Measurements from ENCODE around the gene PPP2R2B.
"Not testable (repeated sequence)": the region's sequence is repeated elsewhere in the genome, so short reads cannot be mapped to it uniquely, and the experiment has no call there.

Gene PPP2R2B

GRCh38 chr5:146748533-146748932 lies 130.0 kb downstream of the PPP2R2B start:
- Histone ChIP-seq H3K27me3 (ENCODE audit: control insufficient read depth, insufficient read depth, low read length) (no peaks in the 10 kb centered on the region), H3K4me3 (ENCODE audit: low read length) (no peak overlapping the region), H3K36me3 (ENCODE audit: control insufficient read depth, insufficient read depth, low read length) (no peaks in the 10 kb centered on the region), H3K4me1 (ENCODE audit: control insufficient read depth, insufficient read depth, low read length) (no peaks in the 10 kb centered on the region), H3K9ac (ENCODE audit: low read length) (no peak overlapping the region), H3K9me3 (ENCODE audit: control insufficient read depth, low read length) (no peaks in the 10 kb centered on the region)

- Histone ChIP-seq H3K4me1 (ENCODE audit: control insufficient read depth, insufficient read depth, low read length) (no peaks in the 10 kb centered on the region), H3K36me3 (ENCODE audit: control insufficient read depth, insufficient read depth, low read length) (no peaks in the 10 kb centered on the region), H3K4me3 (ENCODE audit: low read length) (no peak overlapping the region), H3K9me3 (ENCODE audit: control insufficient read depth, low read length) (no peaks in the 10 kb centered on the region), H3K9ac (ENCODE audit: low read length) (no peak overlapping the region), H3K27me3 (ENCODE audit: control insufficient read depth, insufficient read depth, low read length) (peaks cover 5% of the 10 kb centered on the region)
These were observed 132.5 kb downstream of the PPP2R2B start for GRCh38 chr5:146745931-146746577.

- Histone ChIP-seq H3K36me3 (ENCODE audit: control insufficient read depth, insufficient read depth, low read length) (no peaks in the 10 kb centered on the region), H3K27me3 (ENCODE audit: control insufficient read depth, insufficient read depth, low read length) (peaks cover 5% of the 10 kb centered on the region), H3K9ac (ENCODE audit: low read length) (no peak overlapping the region), H3K4me3 (ENCODE audit: low read length) (no peak overlapping the region), H3K4me1 (ENCODE audit: control insufficient read depth, insufficient read depth, low read length) (no peaks in the 10 kb centered on the region), H3K9me3 (ENCODE audit: control insufficient read depth, low read length) (no peaks in the 10 kb centered on the region)
These were observed 134.3 kb downstream of the PPP2R2B start for GRCh38 chr5:146744068-146744745.

- Histone ChIP-seq H3K4me1 (ENCODE audit: control insufficient read depth, insufficient read depth, low read length) (peaks cover 8% of the 10 kb centered on the region), H3K27me3 (ENCODE audit: control insufficient read depth, insufficient read depth, low read length) (no peaks in the 10 kb centered on the region), H3K9me3 (ENCODE audit: control insufficient read depth, low read length) (no peaks in the 10 kb centered on the region), H3K9ac (ENCODE audit: low read length) (no peak overlapping the region), H3K4me3 (ENCODE audit: low read length) (no peak overlapping the region), H3K36me3 (ENCODE audit: control insufficient read depth, insufficient read depth, low read length) (no peaks in the 10 kb centered on the region)
These were observed 143.5 kb downstream of the PPP2R2B start for GRCh38 chr5:146734936-146735577.

GRCh38 chr5:146732962-146733361 lies 145.6 kb downstream of the PPP2R2B start:
- Histone ChIP-seq H3K4me1 (ENCODE audit: control insufficient read depth, insufficient read depth, low read length) (peaks cover 8% of the 10 kb centered on the region), H3K36me3 (ENCODE audit: control insufficient read depth, insufficient read depth, low read length) (no peaks in the 10 kb centered on the region), H3K4me3 (ENCODE audit: low read length) (no peak overlapping the region), H3K9me3 (ENCODE audit: control insufficient read depth, low read length) (no peaks in the 10 kb centered on the region), H3K27me3 (ENCODE audit: control insufficient read depth, insufficient read depth, low read length) (no peaks in the 10 kb centered on the region), H3K9ac (ENCODE audit: low read length) (no peak overlapping the region)

- H3K9me3 ChIP-seq (ENCODE audit: control insufficient read depth, low read length) = no peaks in the 10 kb centered on the region
- H3K4me1 ChIP-seq (ENCODE audit: control insufficient read depth, insufficient read depth, low read length) = peaks cover 8% of the 10 kb centered on the region
These were observed 146.5 kb downstream of the PPP2R2B start for GRCh38 chr5:146731909-146732659.

GRCh38 chr5:146728746-146729145 lies 149.8 kb downstream of the PPP2R2B start:
- H3K4me1 ChIP-seq (ENCODE audit: control insufficient read depth, insufficient read depth, low read length); H3K4me3 ChIP-seq (ENCODE audit: low read length); H3K36me3 ChIP-seq (ENCODE audit: control insufficient read depth, insufficient read depth, low read length); H3K9me3 ChIP-seq (ENCODE audit: control insufficient read depth, low read length); H3K27me3 ChIP-seq (ENCODE audit: control insufficient read depth, insufficient read depth, low read length); H3K9ac ChIP-seq (ENCODE audit: low read length): not testable (repeated sequence)

More at GRCh38 chr5:146731909-146732659, 146.5 kb downstream of the PPP2R2B start:
- Histone ChIP-seq H3K4me3 (ENCODE audit: low read length) (no peak overlapping the region), H3K36me3 (ENCODE audit: control insufficient read depth, insufficient read depth, low read length) (no peaks in the 10 kb centered on the region), H3K9ac (ENCODE audit: low read length) (no peak overlapping the region), H3K27me3 (ENCODE audit: control insufficient read depth, insufficient read depth, low read length) (no peaks in the 10 kb centered on the region)

- H3K9me3 ChIP-seq (ENCODE audit: control insufficient read depth, low read length) = no peaks in the 10 kb centered on the region
- no peaks in the 10 kb centered on the region for H3K27me3 ChIP-seq (ENCODE audit: control insufficient read depth, insufficient read depth, low read length)
- H3K4me1 ChIP-seq (ENCODE audit: control insufficient read depth, insufficient read depth, low read length) = peaks cover 3% of the 10 kb centered on the region
- H3K36me3 ChIP-seq (ENCODE audit: control insufficient read depth, insufficient read depth, low read length) = no peaks in the 10 kb centered on the region
- no peak overlapping the region for H3K4me3 ChIP-seq (ENCODE audit: low read length)
- no peak overlapping the region for H3K9ac ChIP-seq (ENCODE audit: low read length)
These were observed 151.7 kb downstream of the PPP2R2B start for GRCh38 chr5:146726891-146727290.

- no peaks in the 10 kb centered on the region for H3K36me3 ChIP-seq (ENCODE audit: control insufficient read depth, insufficient read depth, low read length)
- H3K9me3 ChIP-seq (ENCODE audit: control insufficient read depth, low read length) = no peaks in the 10 kb centered on the region
- H3K4me3 ChIP-seq (ENCODE audit: low read length) = no peak overlapping the region
- H3K9ac ChIP-seq (ENCODE audit: low read length) = no peak overlapping the region
- no peaks in the 10 kb centered on the region for H3K4me1 ChIP-seq (ENCODE audit: control insufficient read depth, insufficient read depth, low read length)
- H3K27me3 ChIP-seq (ENCODE audit: control insufficient read depth, insufficient read depth, low read length) = no peaks in the 10 kb centered on the region
These were observed 152.5 kb downstream of the PPP2R2B start for GRCh38 chr5:146726020-146726419.

GRCh38 chr5:146725025-146725424 lies 153.5 kb downstream of the PPP2R2B start:
- Histone ChIP-seq H3K9ac (ENCODE audit: low read length) (no peak overlapping the region), H3K36me3 (ENCODE audit: control insufficient read depth, insufficient read depth, low read length) (no peaks in the 10 kb centered on the region), H3K4me1 (ENCODE audit: control insufficient read depth, insufficient read depth, low read length) (no peaks in the 10 kb centered on the region), H3K9me3 (ENCODE audit: control insufficient read depth, low read length) (no peaks in the 10 kb centered on the region), H3K4me3 (ENCODE audit: low read length) (no peak overlapping the region), H3K27me3 (ENCODE audit: control insufficient read depth, insufficient read depth, low read length) (no peaks in the 10 kb centered on the region)

- no peaks in the 10 kb centered on the region for H3K27me3 ChIP-seq (ENCODE audit: control insufficient read depth, insufficient read depth, low read length)
- H3K9ac ChIP-seq (ENCODE audit: low read length) = no peak overlapping the region
- no peaks in the 10 kb centered on the region for H3K9me3 ChIP-seq (ENCODE audit: control insufficient read depth, low read length)
- H3K4me3 ChIP-seq (ENCODE audit: low read length) = no peak overlapping the region
- no peaks in the 10 kb centered on the region for H3K36me3 ChIP-seq (ENCODE audit: control insufficient read depth, insufficient read depth, low read length)
- no peaks in the 10 kb centered on the region for H3K4me1 ChIP-seq (ENCODE audit: control insufficient read depth, insufficient read depth, low read length)
These were observed 156.2 kb downstream of the PPP2R2B start for GRCh38 chr5:146722361-146722779.

All from mucosa of stomach (tissue), 1 donor.